KBM-7 (cell line): ENCODE data around the gene KCNK3.
A peak's percentile ranks its signal among the peaks of the same experiment; 100 is the strongest.
"Not testable (repeated sequence)": the region's sequence is repeated elsewhere in the genome, so short reads cannot be mapped to it uniquely, and the experiment has no call there.

Experiments
- DNase-seq: peaks from one replicate; pipeline ENCODE4 v3.0.0-alpha.2; 2015
- in situ Hi-C: fragments of 300-500 bp; cut with MboI; formaldehyde crosslinking; loops from 2 replicates; pipeline ENCODE4 v1.14.3; 2020; ENCODE audit warnings: low sequenced_read_pairs, low pct_unique_long_range_greater_than_20kb, mixed read lengths

Gene KCNK3

DNA sequence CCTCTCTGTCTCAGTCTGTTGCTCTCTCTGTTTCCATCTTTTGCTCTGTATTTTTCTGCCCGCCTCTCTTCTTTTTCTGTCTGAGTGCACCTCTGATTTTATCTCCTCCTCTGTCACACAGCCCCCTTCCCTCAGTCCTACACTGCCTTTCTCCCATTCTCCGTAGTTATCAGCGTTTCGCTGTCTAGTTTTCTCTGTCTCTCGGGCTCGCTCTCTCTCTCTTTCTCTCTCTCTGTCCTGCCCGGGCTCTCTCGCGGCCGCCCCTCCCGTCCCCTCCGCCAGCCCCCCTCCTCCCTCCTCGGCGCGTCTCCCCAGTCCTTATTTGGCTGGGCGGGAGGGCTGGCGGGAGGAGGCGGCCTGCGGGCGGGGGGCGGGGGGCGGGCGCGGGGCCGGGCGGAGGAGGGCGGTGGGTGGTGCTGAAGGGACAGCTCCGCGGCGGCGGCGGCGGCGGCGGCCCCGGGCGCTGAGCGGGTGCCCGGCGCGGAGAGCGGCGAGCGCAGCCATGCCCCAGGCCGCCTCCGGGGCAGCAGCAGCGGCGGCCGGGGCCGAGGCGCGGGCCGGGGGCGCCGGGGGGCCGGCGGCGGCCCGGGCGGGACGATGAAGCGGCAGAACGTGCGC, at the start of gene KCNK3:
Gene KCNK3 (plus strand): TSS at position 444 of the 618 bp plus-strand sequence. CDS start 154 bp downstream, at position 598.
- in situ Hi-C loops, result no loop called here
- peak; percentile 25 for DNase-seq

DNA sequence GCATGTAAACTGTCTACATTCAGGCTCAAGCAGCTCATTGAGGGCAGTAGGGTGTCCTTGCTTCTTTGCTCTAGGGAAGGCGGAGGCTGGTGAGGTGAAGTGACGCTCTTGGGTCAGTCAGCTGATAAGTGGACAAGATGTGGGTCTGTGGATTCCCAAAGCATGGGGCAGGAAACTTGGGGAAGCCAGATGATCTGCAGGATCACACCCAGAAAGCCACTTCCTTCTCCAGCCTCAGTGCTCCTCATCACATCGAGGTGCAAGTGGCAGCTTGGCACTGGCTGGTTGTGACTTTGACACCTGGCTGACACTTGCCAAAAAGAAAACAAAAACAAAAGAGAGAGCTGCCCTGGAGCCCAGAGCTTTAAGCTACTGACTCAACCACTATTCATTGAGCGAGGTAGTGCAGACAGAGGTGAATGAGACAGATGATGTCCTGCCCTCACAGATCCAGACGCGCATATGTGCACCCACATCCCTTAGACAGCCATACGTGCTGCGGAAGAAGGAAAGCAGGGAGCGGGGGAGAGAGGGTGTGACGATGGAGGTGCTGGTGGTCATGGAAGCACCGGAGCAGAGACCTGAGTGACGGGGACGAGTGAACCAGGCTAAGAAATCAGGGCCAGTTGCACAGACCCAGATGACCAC, 48.2 kb upstream of the KCNK3 start:
- in situ Hi-C loops, result no loop called here
- no peak for DNase-seq

- no peak for DNase-seq
- in situ Hi-C loops, result no loop called here
These were observed 46.8 kb upstream of the KCNK3 start for GRCh38 chr2:26645762-26646161.

GRCh38 chr2:26646986-26647672, 45.4 kb upstream of the KCNK3 start:
- DNase-seq, result no peak
- in situ Hi-C loops, result no loop called here

DNA sequence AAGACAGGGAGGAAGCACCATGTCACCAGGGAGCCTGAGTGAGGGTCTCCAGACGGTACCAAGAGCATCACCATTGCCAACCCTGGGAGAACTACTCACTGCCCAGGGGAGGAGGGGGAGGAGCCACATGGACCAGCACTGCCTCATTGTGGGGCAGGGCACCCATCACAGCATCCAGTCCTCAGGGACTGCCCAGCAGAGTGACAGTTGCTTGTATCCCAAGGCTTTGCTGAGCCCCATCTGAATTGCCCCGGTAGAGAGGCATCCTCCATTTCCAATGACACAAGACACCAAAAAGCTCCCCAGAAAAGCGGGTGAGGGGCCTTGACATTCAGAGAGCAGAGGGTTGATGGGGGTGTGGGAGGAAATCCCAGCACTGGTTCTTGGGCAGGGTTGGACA, 44.5 kb upstream of the KCNK3 start:
- DNase-seq, result no peak

GRCh38 chr2:26648516-26648915, 44.0 kb upstream of the KCNK3 start:
- no peak for DNase-seq
- in situ Hi-C loops, result no loop called here

More for the DNA sequence above, 44.5 kb upstream of the KCNK3 start:
- in situ Hi-C loops, result no loop called here

GRCh38 chr2:26649322-26649721, 43.2 kb upstream of the KCNK3 start:
- no peak for DNase-seq
- in situ Hi-C loops, result no loop called here

GRCh38 chr2:26649992-26650712, 42.4 kb upstream of the KCNK3 start:
- in situ Hi-C loops, result no loop called here

GRCh38 chr2:26650713-26651469, 41.6 kb upstream of the KCNK3 start:
- in situ Hi-C loops, result no loop called here
- no peak for DNase-seq

More at GRCh38 chr2:26649992-26650712, 42.4 kb upstream of the KCNK3 start:
- DNase-seq, result no peak

DNA sequence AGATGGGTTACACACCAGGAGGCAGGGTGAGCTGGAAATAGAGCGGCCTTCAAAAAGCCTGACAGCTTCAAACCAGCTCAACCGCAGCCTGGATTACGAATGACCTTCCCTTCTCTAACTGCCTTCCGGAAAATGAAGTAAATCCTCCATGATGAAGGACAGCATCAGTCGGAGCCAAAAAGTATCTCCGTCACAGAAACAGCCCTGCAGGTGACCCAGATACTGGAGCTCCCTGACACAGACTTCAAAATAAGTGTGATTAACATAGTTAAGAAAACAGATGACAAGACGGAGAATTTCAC, 41.1 kb upstream of the KCNK3 start:
- no peak for DNase-seq
- in situ Hi-C loops, result no loop called here

DNA sequence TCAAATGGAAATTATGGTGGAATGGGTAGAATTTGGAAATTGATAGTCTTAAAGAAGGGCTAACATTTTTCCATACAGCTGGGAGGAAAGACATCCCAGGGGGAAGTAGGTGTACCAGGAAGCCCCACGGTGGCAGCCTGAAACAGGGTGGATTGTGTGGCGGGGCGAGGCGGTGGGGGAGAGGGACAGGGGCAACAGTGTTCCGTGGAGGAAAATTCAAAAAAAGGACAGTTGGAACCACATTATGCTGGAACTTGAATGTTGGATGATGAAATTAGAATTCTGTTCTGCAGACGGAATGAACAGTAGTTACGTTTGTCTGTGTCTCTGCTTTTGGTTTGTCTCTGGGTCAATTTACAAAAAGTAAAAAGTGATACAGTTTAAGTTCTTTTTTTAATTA, 40.7 kb upstream of the KCNK3 start:
- in situ Hi-C loops, result no loop called here
- DNase-seq, result no peak

- DNase-seq, result no peak
- in situ Hi-C loops, result no loop called here
These were observed 40.0 kb upstream of the KCNK3 start for GRCh38 chr2:26652361-26653041.

- in situ Hi-C loops, result no loop called here
- DNase-seq, result no peak
These were observed 39.1 kb upstream of the KCNK3 start for GRCh38 chr2:26653207-26654060.

DNA sequence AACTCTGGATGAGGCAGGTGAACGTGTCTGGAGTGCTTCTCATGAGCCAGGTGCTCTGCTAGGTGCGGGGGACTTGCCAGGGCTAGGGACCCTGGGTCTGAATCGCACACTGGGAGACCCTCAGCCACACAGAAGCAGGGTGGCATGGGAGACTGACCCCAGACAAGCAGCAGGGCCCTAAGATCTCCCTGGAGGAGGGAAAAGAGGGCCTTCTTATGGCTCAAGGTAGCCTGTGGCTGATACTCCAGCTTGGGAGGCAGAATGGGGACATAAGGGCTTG, 38.5 kb upstream of the KCNK3 start:
- in situ Hi-C loops, result no loop called here
- no peak for DNase-seq

GRCh38 chr2:26655120-26655519, 37.4 kb upstream of the KCNK3 start:
- in situ Hi-C loops, result not testable (repeated sequence)

DNA sequence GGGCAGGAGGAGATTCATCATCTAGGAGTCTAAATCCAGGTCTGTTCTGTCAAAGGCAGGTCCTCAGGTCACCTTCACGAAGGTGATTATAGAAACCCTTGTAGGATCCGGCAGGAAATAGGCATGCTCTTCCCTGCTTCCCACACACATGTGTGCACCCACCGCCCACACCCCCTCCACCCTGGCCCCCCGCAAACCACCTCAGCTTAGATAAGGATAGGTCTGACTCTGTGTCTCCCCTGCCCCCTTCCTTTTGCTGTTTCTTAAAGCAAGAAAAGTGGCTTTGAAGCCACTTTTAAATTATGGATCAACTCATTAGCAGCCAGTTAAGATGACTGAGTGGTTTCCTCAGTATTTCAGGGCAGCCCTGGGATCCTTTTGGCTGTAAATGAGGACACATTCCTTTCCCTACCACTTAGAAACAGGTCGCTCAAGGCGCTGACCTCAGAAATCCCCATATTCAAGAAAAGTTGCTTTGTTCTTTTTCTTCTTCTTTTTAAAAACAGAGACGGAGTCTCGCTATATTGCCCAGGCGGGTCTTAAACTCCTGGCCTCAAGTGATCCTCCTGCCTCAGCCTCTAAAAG, 36.8 kb upstream of the KCNK3 start:
- DNase-seq, result no peak
- in situ Hi-C loops, result no loop called here

More at GRCh38 chr2:26655120-26655519, 37.4 kb upstream of the KCNK3 start:
- not testable (repeated sequence) for DNase-seq

DNA sequence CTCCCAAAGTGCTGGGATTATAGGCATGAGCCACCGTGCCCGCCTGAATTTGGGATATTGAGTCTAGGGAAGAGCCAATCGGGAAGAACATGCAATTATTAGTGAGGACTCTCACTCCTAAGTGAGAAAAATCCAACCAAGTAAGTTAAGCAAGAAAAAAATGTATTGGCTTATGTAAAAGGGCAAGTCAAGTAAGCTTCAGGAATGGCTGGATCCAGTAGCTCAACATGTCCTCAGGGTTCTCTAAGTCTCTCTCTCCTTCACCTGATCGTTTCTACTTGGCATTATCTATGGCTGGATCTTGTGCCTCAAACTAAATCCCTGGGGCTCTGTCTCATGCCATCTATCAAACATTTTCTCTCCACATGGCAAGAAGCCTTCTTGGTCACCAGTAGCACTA, 35.3 kb upstream of the KCNK3 start:
- in situ Hi-C loops, result no loop called here
- DNase-seq, result no peak
